ENCODE data around the gene NRXN3. TPM values are rescaled to one million over a fixed set of nuclear protein-coding genes. Genes with fewer than 3 reads are reported as not detected.

Gene NRXN3
- total RNA-seq, 2 donors from 2014 or later = 1.2 to 7.8 TPM

- intact Hi-C loops (cut with DNase I) = no loop called here
- Histone ChIP-seq H3K4me1 (no peaks in the 10 kb centered on the region), H3K27ac (no peak overlapping the region), H3K36me3 (no peaks in the 10 kb centered on the region), H3K4me3 (no peak overlapping the region), H3K9me3 (no peaks in the 10 kb centered on the region), H3K27me3 (no peaks in the 10 kb centered on the region), H3K9ac (ENCODE audit: low read depth in 2 of 2, low read length in 2 of 2) (no peak overlapping the region)
- TF ChIP-seq CTCF (IDR thresholded peaks at IDR 0.05) = no peak
- no peak for DNase-seq
Observed at GRCh38 chr14:79370969-79371368, 1200.8 kb downstream of the NRXN3 start.

GRCh38 chr14:79373451-79373850 is 1203.3 kb downstream of the NRXN3 start:
- Histone ChIP-seq H3K27ac (no peak overlapping the region), H3K4me1 (no peaks in the 10 kb centered on the region), H3K36me3 (no peaks in the 10 kb centered on the region), H3K9ac (ENCODE audit: low read depth in 2 of 2, low read length in 2 of 2) (no peak overlapping the region), H3K27me3 (no peaks in the 10 kb centered on the region), H3K9me3 (no peaks in the 10 kb centered on the region), H3K4me3 (no peak overlapping the region)
- DNase-seq = no peak
- TF ChIP-seq CTCF (IDR thresholded peaks at IDR 0.05) = no peak
- intact Hi-C loops (cut with DNase I) = no loop called here

GRCh38 chr14:79375356-79375755 is 1205.2 kb downstream of the NRXN3 start:
- H3K9me3 ChIP-seq = no peaks in the 10 kb centered on the region
- intact Hi-C loops (cut with DNase I) = no loop called here
- no peaks in the 10 kb centered on the region for H3K36me3 ChIP-seq
- TF ChIP-seq CTCF (IDR thresholded peaks at IDR 0.05) = no peak
- H3K4me1 ChIP-seq = no peaks in the 10 kb centered on the region
- no peak for DNase-seq
- H3K27me3 ChIP-seq = no peaks in the 10 kb centered on the region
- no peak overlapping the region for H3K27ac ChIP-seq
- H3K4me3 ChIP-seq = no peak overlapping the region
- no peak overlapping the region for H3K9ac ChIP-seq (ENCODE audit: low read depth in 2 of 2, low read length in 2 of 2)

- H3K36me3 ChIP-seq = no peaks in the 10 kb centered on the region
- intact Hi-C loops (cut with DNase I) = no loop called here
- H3K9me3 ChIP-seq = no peaks in the 10 kb centered on the region
- H3K27me3 ChIP-seq = no peaks in the 10 kb centered on the region
- no peak for DNase-seq
- no peak overlapping the region for H3K4me3 ChIP-seq
- no peak for TF ChIP-seq CTCF (IDR thresholded peaks at IDR 0.05)
- H3K27ac ChIP-seq = no peak overlapping the region
- H3K9ac ChIP-seq (ENCODE audit: low read depth in 2 of 2, low read length in 2 of 2) = no peak overlapping the region
- H3K4me1 ChIP-seq = no peaks in the 10 kb centered on the region
Observed at GRCh38 chr14:79376557-79376956, 1206.4 kb downstream of the NRXN3 start.

- Histone ChIP-seq H3K4me3 (no peak overlapping the region), H3K4me1 (no peaks in the 10 kb centered on the region), H3K36me3 (no peaks in the 10 kb centered on the region), H3K9ac (ENCODE audit: low read depth in 2 of 2, low read length in 2 of 2) (no peak overlapping the region), H3K27me3 (no peaks in the 10 kb centered on the region), H3K9me3 (no peaks in the 10 kb centered on the region), H3K27ac (no peak overlapping the region)
- no peak for DNase-seq
- intact Hi-C loops (cut with DNase I) = no loop called here
- no peak for TF ChIP-seq CTCF (IDR thresholded peaks at IDR 0.05)
Observed at GRCh38 chr14:79378020-79378419, 1207.8 kb downstream of the NRXN3 start.

GRCh38 chr14:79379266-79379665 is 1209.1 kb downstream of the NRXN3 start:
- Histone ChIP-seq H3K9me3 (no peaks in the 10 kb centered on the region), H3K9ac (ENCODE audit: low read depth in 2 of 2, low read length in 2 of 2) (no peak overlapping the region), H3K27ac (no peak overlapping the region), H3K4me1 (no peaks in the 10 kb centered on the region), H3K27me3 (no peaks in the 10 kb centered on the region), H3K36me3 (no peaks in the 10 kb centered on the region), H3K4me3 (no peak overlapping the region)
- no peak for DNase-seq
- TF ChIP-seq CTCF (IDR thresholded peaks at IDR 0.05) = no peak
- intact Hi-C loops (cut with DNase I) = no loop called here

All from colonic mucosa (tissue), 4 donors.